ENCODE measurements around the gene BABAM1. TPM values are rescaled to one million over a fixed set of nuclear protein-coding genes. Genes with fewer than 3 reads are reported as not detected.

BABAM1 gene
- total RNA-seq, 1 experiment from 2014 or later: 146 TPM

DNA sequence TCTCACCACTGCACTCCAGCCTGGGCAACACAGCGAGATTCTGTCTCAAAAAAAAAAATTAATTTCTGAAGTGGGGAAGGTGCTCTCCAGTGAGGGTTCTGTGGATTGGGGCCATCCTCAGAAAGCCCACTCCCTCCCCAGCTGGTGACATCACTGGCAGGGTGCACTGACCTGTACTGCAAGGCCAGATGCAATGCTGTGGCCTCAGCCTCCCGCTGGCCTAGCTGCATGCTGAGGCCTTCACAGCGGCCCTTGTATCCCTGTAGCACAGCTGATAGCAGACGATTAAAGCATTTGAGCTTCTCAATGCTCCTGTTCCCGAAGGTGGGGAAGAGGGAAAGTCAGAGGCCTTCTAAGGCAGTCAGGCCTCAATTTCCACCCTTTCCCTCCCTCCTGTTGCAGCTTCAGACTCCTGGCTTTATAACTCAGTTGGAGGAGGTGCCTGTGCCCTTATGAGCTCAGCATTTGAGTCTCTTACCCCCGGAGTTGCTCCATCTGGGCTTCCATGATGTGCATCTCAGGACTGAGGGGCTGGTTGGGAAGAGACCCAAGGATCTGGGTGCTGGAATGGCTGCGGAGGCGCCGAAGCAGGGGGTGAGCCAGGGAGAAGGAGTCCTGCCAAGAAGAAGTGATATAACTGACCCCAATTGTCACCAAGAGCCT lies 8.0 kb upstream of the BABAM1 start (continued):
- TF ChIP-seq E2F5 (CRISPR knock-in tag; IDR thresholded peaks at IDR 0.05) (no peak), ZNF416 (CRISPR knock-in tag; IDR thresholded peaks at IDR 0.05) (no peak)

- ChIA-PET POLR2A (interaction anchor here (1.4 kb wide), 1 partner anchor 12 kb away, joined by 7 read pairs; no protein-coding TSS in a partner anchor), CTCF (interaction anchor here (0.7 to 4.2 kb wide), 9 partner anchors 12 to 54 kb away, joined by 3 to 38 read pairs (median 4); partner anchors contain the start of genes ANKLE1, DDA1 and USE1)
- Mint-ChIP-seq H3K4me1 (peaks cover 18% of the 10 kb centered on the region), H3K4me3 (no peak overlapping the region), H3K27ac (no peak overlapping the region), H3K9me3 (peaks cover 12% of the 10 kb centered on the region), H3K27me3 (ENCODE audit: low read depth) (peaks cover 7% of the 10 kb centered on the region), H3K36me3 (peaks cover 39% of the 10 kb centered on the region)
- ATAC-seq (no peak), DNase-seq (ENCODE audit: low spot score) (no peak)
- TF ChIP-seq, protein P1, sequence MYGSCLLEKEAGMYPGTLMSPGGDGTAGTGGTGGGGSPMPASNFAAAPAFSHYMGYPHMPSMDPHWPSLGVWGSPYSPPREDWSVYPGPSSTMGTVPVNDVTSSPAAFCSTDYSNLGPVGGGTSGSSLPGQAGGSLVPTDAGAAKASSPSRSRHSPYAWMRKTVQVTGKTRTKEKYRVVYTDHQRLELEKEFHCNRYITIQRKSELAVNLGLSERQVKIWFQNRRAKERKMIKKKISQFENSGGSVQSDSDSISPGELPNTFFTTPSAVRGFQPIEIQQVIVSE (CRISPR knock-in tag; IDR thresholded peaks at IDR 0.05; ENCODE audit: borderline replicate concordance): no peak
- no peak for TF ChIP-seq ZNF425 (CRISPR knock-in tag; conservative IDR thresholded peaks at IDR 0.05)
- no peak for TF ChIP-seq ZMAT4 (CRISPR knock-in tag; IDR thresholded peaks at IDR 0.05)
- no peak for TF ChIP-seq ATF2 (CRISPR knock-in tag; IDR thresholded peaks at IDR 0.05; ENCODE audit: borderline replicate concordance, low read depth)
- TF ChIP-seq, protein P2, sequence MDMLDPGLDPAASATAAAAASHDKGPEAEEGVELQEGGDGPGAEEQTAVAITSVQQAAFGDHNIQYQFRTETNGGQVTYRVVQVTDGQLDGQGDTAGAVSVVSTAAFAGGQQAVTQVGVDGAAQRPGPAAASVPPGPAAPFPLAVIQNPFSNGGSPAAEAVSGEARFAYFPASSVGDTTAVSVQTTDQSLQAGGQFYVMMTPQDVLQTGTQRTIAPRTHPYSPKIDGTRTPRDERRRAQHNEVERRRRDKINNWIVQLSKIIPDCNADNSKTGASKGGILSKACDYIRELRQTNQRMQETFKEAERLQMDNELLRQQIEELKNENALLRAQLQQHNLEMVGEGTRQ (CRISPR knock-in tag; IDR thresholded peaks at IDR 0.05): no peak
- TF ChIP-seq, protein P3, sequence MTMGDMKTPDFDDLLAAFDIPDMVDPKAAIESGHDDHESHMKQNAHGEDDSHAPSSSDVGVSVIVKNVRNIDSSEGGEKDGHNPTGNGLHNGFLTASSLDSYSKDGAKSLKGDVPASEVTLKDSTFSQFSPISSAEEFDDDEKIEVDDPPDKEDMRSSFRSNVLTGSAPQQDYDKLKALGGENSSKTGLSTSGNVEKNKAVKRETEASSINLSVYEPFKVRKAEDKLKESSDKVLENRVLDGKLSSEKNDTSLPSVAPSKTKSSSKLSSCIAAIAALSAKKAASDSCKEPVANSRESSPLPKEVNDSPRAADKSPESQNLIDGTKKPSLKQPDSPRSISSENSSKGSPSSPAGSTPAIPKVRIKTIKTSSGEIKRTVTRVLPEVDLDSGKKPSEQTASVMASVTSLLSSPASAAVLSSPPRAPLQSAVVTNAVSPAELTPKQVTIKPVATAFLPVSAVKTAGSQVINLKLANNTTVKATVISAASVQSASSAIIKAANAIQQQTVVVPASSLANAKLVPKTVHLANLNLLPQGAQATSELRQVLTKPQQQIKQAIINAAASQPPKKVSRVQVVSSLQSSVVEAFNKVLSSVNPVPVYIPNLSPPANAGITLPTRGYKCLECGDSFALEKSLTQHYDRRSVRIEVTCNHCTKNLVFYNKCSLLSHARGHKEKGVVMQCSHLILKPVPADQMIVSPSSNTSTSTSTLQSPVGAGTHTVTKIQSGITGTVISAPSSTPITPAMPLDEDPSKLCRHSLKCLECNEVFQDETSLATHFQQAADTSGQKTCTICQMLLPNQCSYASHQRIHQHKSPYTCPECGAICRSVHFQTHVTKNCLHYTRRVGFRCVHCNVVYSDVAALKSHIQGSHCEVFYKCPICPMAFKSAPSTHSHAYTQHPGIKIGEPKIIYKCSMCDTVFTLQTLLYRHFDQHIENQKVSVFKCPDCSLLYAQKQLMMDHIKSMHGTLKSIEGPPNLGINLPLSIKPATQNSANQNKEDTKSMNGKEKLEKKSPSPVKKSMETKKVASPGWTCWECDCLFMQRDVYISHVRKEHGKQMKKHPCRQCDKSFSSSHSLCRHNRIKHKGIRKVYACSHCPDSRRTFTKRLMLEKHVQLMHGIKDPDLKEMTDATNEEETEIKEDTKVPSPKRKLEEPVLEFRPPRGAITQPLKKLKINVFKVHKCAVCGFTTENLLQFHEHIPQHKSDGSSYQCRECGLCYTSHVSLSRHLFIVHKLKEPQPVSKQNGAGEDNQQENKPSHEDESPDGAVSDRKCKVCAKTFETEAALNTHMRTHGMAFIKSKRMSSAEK (CRISPR knock-in tag; IDR thresholded peaks at IDR 0.05; ENCODE audit: borderline replicate concordance): no peak
- no peak for TF ChIP-seq FOXK1 (CRISPR knock-in tag; IDR thresholded peaks at IDR 0.05)
- TF ChIP-seq FOXP1 (CRISPR knock-in tag; IDR thresholded peaks at IDR 0.05; ENCODE audit: borderline replicate concordance): no peak
- no peak for TF ChIP-seq ZNF138 (CRISPR knock-in tag; conservative IDR thresholded peaks at IDR 0.05)
These were observed 7.3 kb upstream of the BABAM1 start for GRCh38 chr19:17259934-17260333.

Data from WTC11 (cell line).